Calu3 (cell line): ENCODE data around the gene ITGAV. TPM values are rescaled to one million over a fixed set of nuclear protein-coding genes. Genes with fewer than 3 reads are reported as not detected.

Source experiments
- BruUV-seq: library from RNA; stranded (reverse); fragments of 400-500 nt; replicated peaks from 2 replicates; lab custom pipeline; 2021; lab: Mats Ljungman, UMichigan
- CTCF ChIA-PET: fragments of 300-600 bp; sonication (Branson Sonifier 250); formaldehyde crosslinking; loops from one replicate; lab custom pipeline; 2022; ENCODE audit warnings: antibody characterized with exemption; lab: Charles Lee
- DNase-seq: peaks from one replicate; pipeline ENCODE4 v3.0.0; 2022
- H3K27ac Mint-ChIP-seq: one replicate; pipeline ENCODE4 v1.8.0; 2022; ENCODE audit warnings: mixed read lengths; ENCODE audit not compliant: unreplicated experiment
- H3K27me3 Mint-ChIP-seq: one replicate; pipeline ENCODE4 v1.8.0; 2022; ENCODE audit warnings: mixed read lengths; ENCODE audit not compliant: unreplicated experiment
- H3K36me3 Mint-ChIP-seq: one replicate; pipeline ENCODE4 v1.8.0; 2022; ENCODE audit warnings: mild to moderate bottlenecking, moderate library complexity, mixed read lengths; ENCODE audit not compliant: insufficient read depth, unreplicated experiment
- H3K4me1 Mint-ChIP-seq: one replicate; pipeline ENCODE4 v1.8.0; 2022; ENCODE audit warnings: mild to moderate bottlenecking, low read depth, mixed read lengths; ENCODE audit not compliant: unreplicated experiment
- H3K4me3 Mint-ChIP-seq: one replicate; pipeline ENCODE4 v1.8.0; 2022; ENCODE audit warnings: mild to moderate bottlenecking, low read depth, moderate library complexity, mixed read lengths; ENCODE audit not compliant: unreplicated experiment
- H3K9me3 Mint-ChIP-seq: one replicate; pipeline ENCODE4 v1.8.0; 2022; ENCODE audit warnings: low read depth, mixed read lengths; ENCODE audit not compliant: unreplicated experiment
- CTCF ChIP-seq: fragments of 200-600 bp; IDR thresholded peaks from one replicate; pipeline ENCODE4 v1.8.0; 2022; ENCODE audit warnings: antibody characterized with exemption; ENCODE audit not compliant: unreplicated experiment
- intact Hi-C: fragments of 100-400 bp; cut with micrococcal nuclease; formaldehyde crosslinking; loops from one replicate; pipeline ENCODE4 v1.10.0; 2022; ENCODE audit not compliant: unreplicated experiment
- total RNA-seq: library from RNA; stranded (reverse); gene quantifications from 2 replicates; pipeline ENCODE4 v1.2.3, GENCODE V29; 2022

The ITGAV gene
- total RNA-seq, 1 experiment from 2014 or later: 146 TPM

GRCh38 chr2:186590759-186591505 is 1.1 kb downstream of the ITGAV start:
- H3K9me3 Mint-ChIP-seq: no peaks in the 10 kb centered on the region
- intact Hi-C loops: loop anchor here (5.0 kb wide), 1 partner anchor 51 kb away; no protein-coding TSS in a partner anchor
- peaks cover 37% of the 10 kb centered on the region for H3K4me1 Mint-ChIP-seq
- peak overlapping the region; percentile 63 for H3K27ac Mint-ChIP-seq
- DNase-seq: no peak
- no peaks in the 10 kb centered on the region for H3K27me3 Mint-ChIP-seq
- CTCF ChIA-PET: interaction anchor here (1.5 to 1.7 kb wide), 2 partner anchors 15 to 36 kb away, joined by 4 to 8 read pairs; no protein-coding TSS in a partner anchor
- TF ChIP-seq CTCF: no peak
- BruUV-seq: TSS peak; percentile 33
- peak overlapping the region; percentile 78 for H3K4me3 Mint-ChIP-seq
- H3K36me3 Mint-ChIP-seq: peaks cover 39% of the 10 kb centered on the region

DNA sequence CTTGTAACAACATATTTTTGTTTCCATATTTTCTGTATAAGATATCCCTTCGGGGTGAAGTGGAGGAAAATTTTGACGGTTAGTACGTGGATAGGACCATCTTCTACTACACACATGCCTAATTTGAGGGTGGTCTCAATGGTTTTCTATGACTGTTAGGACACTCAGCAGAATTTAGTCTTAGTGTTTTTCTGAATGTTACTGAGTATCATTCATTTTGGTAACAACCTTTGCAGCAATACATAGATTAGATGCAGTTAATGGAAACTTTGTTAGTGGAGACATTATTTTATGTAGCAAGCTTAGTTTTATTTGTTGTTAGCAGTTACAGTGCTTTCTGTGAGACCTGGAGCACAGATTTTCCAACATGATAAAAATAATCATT is 1.6 kb downstream of the ITGAV start:
- CTCF ChIA-PET: no interaction called here
- no peak for TF ChIP-seq CTCF
- Mint-ChIP-seq H3K4me1 (peaks cover 37% of the 10 kb centered on the region), H3K4me3 (peak overlapping the region; percentile 78), H3K9me3 (no peaks in the 10 kb centered on the region), H3K27ac (peak overlapping the region; percentile 63), H3K36me3 (peaks cover 39% of the 10 kb centered on the region), H3K27me3 (no peaks in the 10 kb centered on the region)
- intact Hi-C loops: loop anchor here (5.0 kb wide), 1 partner anchor 51 kb away; no protein-coding TSS in a partner anchor
- DNase-seq: no peak
- no TSS peak for BruUV-seq

GRCh38 chr2:186592137-186592875 is 2.5 kb downstream of the ITGAV start:
- peak overlapping the region; percentile 63 for H3K27ac Mint-ChIP-seq
- CTCF ChIA-PET: no interaction called here
- peak overlapping the region; percentile 78 for H3K4me3 Mint-ChIP-seq
- H3K4me1 Mint-ChIP-seq: peaks cover 37% of the 10 kb centered on the region
- peaks cover 39% of the 10 kb centered on the region for H3K36me3 Mint-ChIP-seq
- H3K27me3 Mint-ChIP-seq: no peaks in the 10 kb centered on the region
- no peaks in the 10 kb centered on the region for H3K9me3 Mint-ChIP-seq
- no peak for DNase-seq
- BruUV-seq: no TSS peak
- intact Hi-C loops: loop anchor here (1.0 to 5.0 kb wide), 3 partner anchors 48 to 88 kb away; no protein-coding TSS in a partner anchor
- no peak for TF ChIP-seq CTCF

GRCh38 chr2:186593523-186593922 is 3.7 kb downstream of the ITGAV start:
- H3K36me3 Mint-ChIP-seq: peaks cover 39% of the 10 kb centered on the region
- no peak overlapping the region for H3K4me3 Mint-ChIP-seq
- peaks cover 41% of the 10 kb centered on the region for H3K4me1 Mint-ChIP-seq
- intact Hi-C loops: loop anchor here (2.0 to 5.0 kb wide), 2 partner anchors 49 to 89 kb away; no protein-coding TSS in a partner anchor
- no peak overlapping the region for H3K27ac Mint-ChIP-seq
- no peak for TF ChIP-seq CTCF
- DNase-seq: no peak
- H3K9me3 Mint-ChIP-seq: no peaks in the 10 kb centered on the region
- CTCF ChIA-PET: no interaction called here
- BruUV-seq: no TSS peak
- H3K27me3 Mint-ChIP-seq: no peaks in the 10 kb centered on the region
